NOMO-1 treated with DMSO at 0.1 percent for 48 hours (cell line): Measurements from ENCODE around the gene ALDH3A2.
"Not testable (repeated sequence)": the region's sequence is repeated elsewhere in the genome, so short reads cannot be mapped to it uniquely, and the experiment has no call there.

ENCODE experiments used
- DNase-seq: peaks from one replicate; lab custom pipeline; 2025; ENCODE audit not compliant: unreplicated experiment; lab: John Stamatoyannopoulos, UW

The ALDH3A2 gene

GRCh38 chr17:19649274-19649541, 657 bp downstream of the ALDH3A2 start:
- DNase-seq, result no peak

DNA sequence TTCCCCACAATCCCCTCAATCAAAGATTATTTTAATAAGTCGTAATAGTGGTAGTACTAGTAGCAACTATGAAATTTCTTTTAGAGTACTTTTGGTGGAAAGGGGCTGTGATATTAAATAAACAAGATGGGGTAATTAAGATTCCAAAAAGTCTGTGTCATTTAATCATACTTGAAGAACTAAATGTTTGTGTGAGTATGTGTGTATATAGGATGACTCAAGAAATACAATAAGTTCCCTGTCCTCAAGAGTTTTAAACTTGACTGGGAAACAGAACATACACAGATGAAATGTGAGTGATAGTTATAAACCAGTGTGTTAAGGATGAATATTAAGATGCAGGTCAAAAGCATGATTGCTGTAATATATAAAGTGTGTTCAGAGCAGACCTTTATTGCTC, 2.3 kb downstream of the ALDH3A2 start:
- no peak for DNase-seq

- no peak for DNase-seq
Measured at GRCh38 chr17:19651451-19652238, 3.1 kb downstream of the ALDH3A2 start.

DNA sequence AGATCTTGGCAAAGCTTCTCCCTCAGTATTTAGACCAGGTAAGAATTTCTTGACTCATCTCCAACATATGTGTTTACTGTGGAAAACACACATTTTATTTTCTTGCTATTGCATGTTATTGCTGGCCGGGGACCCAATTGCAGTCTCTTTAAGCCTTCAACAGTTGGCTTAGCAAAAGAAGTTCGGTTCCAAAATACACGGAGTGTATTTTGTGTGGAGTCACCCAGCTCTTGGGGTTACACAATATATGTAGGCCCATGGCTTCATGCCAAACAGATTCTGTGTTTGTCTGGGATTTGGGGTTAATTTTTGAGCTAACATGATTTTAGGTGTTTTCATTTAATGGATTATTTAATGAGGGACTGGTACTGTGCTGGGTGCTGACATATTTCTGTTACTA, 4.0 kb downstream of the ALDH3A2 start:
- no peak for DNase-seq

GRCh38 chr17:19654342-19654886, 5.9 kb downstream of the ALDH3A2 start:
- no peak for DNase-seq

GRCh38 chr17:19654896-19655295, 6.3 kb downstream of the ALDH3A2 start:
- DNase-seq, result peak; percentile 7

DNA sequence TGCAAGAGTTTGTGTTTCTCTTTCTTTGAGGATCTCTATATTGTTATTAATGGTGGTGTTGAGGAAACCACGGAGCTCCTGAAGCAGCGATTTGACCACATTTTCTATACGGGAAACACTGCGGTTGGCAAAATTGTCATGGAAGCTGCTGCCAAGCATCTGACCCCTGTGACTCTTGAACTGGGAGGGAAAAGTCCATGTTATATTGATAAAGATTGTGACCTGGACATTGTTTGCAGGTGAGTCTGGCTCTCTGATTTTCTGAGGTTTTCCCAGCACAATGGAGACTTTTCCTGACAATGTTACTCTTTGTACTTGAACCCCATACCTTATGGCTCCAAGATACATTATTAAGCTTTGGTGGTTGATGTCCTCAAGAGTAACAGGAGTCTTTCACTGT, 7.8 kb downstream of the ALDH3A2 start:
- no peak for DNase-seq

DNA sequence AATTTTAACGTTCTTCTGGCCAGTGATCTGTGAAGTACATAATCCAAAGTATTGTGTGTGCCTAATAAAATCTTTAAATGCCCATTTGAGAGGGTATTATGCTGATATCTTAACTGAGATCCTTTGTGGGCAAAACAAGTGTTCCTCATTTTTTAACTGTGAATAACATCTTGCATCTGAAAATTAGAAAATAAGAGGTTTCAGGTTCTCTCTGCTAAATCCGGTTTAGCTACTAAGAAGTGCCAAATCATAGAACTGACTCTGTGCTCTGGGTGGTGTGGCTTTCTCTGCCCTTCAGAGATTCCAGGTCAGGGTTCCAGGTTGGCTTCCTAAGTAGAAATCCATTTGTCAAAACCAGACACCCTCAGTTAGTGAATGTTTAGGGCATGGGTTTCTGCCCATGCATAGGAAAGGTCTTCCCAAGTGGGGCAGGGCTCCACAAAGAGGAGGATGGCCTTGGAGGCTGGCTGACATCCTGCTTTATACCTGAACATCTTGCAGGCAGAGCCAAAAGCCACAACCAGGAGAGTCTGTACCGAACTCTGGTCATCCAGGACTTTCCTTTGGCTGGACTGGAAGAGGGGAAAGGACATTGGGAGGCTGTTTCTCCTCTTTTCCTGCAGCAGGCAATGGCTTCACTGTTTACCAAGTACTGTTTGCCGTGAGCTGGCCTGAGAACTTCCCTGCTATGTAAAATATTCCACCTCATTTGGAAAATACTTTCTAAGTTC, 8.5 kb downstream of the ALDH3A2 start:
- peak; percentile 36 for DNase-seq

DNA sequence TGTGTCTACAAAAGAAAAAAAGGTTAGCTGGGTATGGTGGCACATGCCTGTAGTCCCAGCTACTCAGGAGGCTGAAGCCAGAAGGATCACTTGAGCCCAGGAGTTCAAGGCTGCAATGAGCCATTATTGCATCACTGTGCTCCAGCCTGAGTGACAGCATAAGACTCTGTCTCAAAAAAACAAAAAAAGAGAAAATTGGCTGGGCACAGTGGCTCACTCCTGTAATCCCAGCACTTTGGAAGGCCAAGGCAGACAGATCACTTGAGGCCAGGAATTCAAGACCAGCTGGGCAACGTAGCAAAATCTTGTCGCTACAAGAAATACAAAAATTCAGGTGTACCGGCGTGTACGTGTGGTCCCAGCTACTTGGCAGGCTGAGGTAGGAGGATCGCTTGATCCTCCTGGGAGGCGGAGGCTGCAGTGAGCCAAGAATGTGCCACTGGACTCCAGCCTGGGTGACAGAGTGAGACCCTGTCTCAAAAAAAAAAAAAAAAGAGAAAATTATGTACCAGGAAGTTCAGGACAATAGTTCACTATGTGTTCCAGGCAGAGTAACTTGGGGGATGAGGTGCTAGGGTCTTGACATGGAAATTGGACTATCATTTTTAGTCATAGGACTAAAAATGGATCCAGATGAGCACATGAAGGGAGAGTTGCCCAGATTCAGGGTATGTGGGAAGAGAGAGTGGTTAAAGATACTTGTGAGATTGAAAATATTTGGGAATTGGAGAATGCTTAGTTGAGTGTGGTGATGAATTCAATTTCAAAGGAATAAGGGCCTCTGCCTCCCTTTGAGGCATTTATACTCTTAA, 11.0 kb downstream of the ALDH3A2 start:
- no peak for DNase-seq

GRCh38 chr17:19660219-19660870, 11.8 kb downstream of the ALDH3A2 start:
- DNase-seq, result no peak

GRCh38 chr17:19661121-19661520, 12.6 kb downstream of the ALDH3A2 start:
- no peak for DNase-seq

DNA sequence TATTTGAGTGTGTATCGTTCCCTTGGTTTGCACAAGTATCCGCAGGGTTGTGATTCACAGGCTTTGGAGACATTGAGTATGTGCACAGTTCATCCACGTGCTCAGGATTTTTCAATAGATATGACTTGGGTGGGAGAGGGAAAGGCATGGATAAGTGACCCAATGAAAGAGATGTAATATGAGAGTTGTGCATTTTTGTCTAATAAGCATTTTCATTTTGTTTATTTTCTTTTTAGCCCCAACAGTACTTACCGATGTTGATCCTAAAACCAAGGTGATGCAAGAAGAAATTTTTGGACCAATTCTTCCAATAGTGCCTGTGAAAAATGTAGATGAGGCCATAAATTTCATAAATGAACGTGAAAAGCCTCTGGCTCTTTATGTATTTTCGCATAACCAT, 14.5 kb downstream of the ALDH3A2 start:
- DNase-seq, result no peak

DNA sequence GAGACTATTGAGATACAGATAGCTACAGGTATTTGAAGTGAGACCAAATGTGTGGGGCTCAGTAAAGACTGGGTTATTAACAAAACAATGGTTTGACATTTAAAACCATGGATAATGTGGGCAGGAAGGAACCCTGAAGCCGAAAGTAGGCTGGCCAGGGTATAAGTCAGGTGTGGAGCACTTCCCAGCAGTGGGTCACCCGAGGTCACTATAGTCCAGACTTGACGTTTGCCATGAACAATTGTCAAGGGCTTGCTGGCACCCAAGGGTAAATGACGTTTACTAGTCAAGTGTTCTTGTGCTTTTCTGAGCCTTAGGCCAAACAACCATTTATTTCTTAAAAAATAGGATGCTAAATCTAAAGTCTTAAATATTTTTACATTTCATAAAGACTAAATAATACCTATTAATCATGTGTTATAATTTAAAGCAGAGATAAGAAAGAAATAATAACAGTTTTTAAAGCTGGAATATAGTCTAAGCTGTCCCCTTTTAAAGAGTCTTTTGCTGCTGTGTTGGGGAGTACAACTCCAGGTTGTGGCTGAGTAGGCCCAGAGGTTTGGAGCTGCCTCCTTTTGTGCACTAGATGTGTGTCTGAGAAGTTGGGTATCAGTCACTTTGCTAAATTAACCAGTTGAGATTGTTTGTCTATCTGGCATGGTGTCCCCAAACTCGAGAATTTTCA, 15.7 kb downstream of the ALDH3A2 start:
- no peak for DNase-seq

DNA sequence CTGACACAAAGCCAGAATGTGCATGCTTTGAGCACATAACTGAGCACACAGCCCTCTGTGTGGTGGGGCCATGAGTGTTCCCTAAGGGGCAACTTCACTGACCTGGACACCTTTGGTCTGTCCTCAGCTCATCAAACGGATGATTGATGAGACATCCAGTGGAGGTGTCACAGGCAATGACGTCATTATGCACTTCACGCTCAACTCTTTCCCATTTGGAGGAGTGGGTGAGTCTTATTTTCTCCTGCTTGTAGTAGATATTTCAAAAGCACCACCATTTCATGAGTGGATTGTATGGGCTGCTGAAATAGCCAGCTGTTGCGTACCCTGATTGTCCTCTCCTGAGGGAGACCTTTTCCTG, 16.2 kb downstream of the ALDH3A2 start:
- no peak for DNase-seq

DNA sequence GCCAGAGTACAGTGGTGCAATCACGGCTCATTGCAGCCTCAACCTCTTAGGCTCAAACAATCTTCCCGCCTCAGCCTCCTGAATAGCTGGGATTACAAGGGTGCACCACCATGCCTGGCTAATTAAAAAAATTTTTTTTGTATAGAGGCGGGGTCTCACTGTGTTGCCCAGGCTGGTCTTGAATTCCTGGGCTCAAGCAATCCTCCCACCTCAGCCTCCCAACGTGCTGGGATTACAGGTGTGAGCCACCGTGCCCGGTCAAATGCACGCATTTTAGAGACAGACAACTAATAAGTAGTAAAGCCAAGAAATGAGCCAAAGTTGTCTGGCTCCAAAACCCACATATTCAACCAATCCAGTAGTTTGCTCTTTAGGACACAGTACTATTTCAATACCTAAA, 21.1 kb downstream of the ALDH3A2 start:
- not testable (repeated sequence) for DNase-seq

GRCh38 chr17:19670908-19671307, 22.4 kb downstream of the ALDH3A2 start:
- DNase-seq, result peak; percentile 21

DNA sequence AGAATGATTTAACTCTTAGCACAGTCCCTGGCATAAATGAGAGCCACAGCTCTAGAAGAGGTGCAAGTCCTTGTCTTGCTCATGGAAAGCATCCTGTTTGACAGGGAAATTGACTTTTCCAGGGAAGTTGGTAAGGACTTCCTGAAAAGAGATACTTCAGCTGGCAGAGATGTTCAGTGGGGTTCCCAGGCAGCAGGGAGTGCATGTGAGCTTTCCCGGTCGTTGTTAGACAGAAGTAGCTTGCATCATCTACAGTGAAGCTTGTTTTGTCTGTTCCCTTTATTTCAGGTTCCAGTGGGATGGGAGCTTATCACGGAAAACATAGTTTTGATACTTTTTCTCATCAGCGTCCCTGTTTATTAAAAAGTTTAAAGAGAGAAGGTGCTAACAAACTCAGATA, 22.9 kb downstream of the ALDH3A2 start:
- DNase-seq, result no peak

- DNase-seq, result peak; percentile 86
Measured at GRCh38 chr17:19672009-19672750, 23.6 kb downstream of the ALDH3A2 start.

DNA sequence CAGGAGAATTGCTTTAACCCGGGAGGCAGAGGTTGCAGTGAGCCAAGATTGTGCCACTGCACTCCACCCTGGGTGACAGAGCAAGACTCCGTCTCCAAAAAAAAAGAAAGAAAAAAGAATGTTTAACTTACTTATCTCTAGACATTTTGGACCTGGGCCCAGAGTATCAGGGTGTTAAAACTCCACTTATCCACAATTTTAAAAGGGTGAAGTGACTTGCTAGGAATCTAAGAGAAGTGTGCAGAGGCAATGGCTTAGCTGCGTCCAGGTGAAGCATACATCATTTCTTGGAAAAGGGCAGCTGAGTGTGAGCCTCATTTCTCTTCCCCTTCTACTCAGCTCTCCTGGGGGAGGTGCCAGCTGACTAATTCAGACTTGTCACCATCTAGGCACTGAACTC, 25.1 kb downstream of the ALDH3A2 start:
- DNase-seq, result no peak

DNA sequence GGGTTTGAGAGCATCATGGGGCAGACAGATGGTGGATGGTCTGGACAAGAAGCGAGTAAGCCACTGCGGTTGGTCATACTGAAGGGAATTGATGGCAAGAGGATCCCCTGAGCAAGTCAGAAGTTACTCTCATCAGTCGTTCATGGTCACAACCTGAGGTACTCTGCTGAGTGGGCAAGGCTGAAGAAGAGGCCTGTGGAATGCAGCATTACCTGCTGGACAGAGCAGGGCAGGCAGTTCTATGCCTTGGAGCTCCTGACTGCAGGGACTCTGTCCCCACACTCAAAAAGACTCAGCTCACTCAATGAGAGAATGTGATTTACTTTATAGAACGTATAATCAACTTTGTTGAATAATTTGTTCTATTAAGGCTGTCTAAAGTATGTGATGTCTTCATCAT, 28.3 kb downstream of the ALDH3A2 start:
- no peak for DNase-seq
